Measurements from ENCODE around the gene EXD3.
"Not testable (repeated sequence)": the region's sequence is repeated elsewhere in the genome, so short reads cannot be mapped to it uniquely, and the experiment has no call there.

The EXD3 gene

GRCh38 chr9:137458194-137459151 is 35.5 kb upstream of the EXD3 start:
- FAIRE-seq = no peak

DNA sequence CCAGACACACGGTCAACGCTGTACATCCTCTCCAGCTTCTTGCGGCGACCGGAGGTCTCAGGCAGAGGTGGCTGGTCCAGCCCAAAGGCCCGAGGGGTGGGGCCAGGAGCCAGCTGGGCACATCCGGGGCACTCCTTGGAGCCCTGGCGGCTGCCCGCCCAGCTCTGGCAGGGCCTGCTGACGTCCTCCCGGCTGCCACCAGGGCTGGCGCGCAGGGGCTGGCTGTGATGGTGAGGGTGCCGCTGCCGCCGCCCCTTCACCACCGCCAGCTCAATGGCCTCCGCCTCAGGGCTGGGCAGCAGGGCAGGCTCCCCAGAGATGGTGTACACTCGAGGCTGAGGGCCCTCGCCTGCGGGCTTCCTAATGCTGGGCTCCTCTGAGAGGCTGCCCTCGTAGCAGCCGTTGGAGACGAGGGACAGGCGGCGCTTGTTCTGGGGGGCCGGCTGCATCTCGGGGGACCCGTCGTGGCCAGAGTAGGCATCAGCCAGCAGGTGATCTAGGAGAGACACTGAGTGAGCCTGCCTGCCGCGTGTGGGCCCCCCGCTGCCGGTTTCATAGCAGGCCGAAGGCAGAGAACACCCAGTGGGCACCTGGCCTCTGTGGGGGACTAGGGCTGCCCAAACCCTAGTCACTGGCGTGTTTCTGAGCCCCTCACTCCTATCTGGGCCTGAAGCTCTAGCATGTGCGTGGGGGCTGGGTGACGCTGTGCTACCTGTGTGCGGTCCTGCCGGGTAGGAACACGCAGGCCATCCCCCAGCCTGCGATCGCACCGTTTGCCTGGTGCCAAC is 34.6 kb upstream of the EXD3 start:
- FAIRE-seq = no peak

DNA sequence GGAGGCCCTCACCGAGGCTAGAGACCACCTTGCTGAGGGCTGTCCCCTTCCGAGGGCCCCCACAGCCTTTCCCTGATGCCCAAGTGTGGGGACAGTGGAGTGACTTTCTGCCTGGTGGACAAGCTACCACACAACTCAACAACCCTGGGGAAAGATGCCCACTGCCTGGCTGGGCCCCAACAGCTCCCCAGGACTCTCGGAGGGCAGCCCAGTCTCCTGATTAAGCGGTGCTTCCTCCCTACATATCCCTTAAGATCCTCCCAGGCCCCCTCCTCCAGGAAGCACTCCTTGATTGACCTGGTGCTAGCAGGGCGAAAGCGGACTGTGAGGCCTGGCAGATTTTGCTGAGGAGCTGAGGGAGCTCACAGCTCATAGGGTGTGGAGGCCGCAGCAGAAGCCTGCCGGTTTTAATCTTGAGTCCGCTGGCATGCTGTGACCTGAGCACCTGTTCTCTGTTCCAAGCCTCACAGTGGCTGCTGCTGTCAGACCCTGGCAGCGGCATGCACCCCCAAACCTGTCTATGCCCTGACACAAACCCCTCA is 34.0 kb upstream of the EXD3 start:
- no peak for FAIRE-seq

GRCh38 chr9:137456061-137456863 is 33.3 kb upstream of the EXD3 start:
- no peak for FAIRE-seq

DNA sequence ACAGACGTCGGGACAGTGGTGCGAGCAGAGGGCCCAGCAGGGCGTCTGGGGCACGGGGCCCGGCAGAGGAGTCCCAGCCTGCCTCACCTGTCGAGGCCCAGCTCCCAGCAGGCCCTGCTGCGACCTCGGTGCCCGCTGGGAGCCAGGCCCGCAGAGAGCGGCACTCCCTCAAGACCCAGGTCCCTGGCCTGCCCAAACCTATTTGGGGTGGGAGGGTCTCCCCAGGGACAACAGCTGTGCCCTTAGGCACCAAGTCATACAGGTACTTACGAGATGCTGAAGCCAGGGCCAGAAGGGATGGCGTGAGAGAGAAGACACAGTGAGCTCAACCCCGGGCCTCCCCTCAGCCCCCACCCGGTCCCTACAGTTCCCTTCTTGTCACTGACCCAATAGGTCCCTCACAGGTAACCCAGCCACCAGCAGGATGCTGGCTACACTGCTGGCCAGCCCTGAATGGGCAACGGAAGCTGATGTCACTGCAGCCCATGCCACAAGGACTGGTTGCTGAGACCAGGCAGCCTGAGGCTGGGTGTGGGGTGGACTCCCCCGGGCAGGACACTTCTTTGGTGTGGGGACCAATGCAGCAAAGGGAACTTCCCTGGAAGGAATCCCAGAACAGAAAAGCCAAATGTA is 32.5 kb upstream of the EXD3 start:
- FAIRE-seq = no peak

- no peak for FAIRE-seq
Observed at GRCh38 chr9:137454597-137455358, 31.8 kb upstream of the EXD3 start.

GRCh38 chr9:137454145-137454596 is 31.2 kb upstream of the EXD3 start:
- FAIRE-seq = no peak

DNA sequence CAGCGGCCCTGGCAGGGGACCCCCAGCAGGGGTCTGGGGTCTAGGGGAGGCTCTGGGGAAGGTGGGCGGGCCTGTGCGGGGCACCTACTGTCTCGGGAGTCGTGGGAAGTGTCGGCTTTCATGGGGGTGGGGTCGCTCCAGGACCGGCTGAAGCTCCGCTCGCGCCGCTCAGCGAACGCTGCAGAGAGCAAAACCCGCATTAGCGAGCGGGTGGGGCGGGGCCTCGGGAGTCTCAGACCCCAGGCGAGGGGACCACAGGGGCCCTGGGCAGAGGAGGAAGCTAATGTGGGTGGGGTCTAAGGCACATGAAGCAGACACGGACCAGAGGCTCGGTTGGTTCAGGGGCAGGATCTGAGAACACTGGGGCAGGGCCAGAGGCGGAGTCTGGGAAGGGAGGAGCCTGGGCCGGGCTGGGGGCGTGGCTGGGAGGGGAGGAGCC is 30.7 kb upstream of the EXD3 start:
- FAIRE-seq = no peak

GRCh38 chr9:137452761-137453642 is 30.0 kb upstream of the EXD3 start:
- FAIRE-seq = no peak

DNA sequence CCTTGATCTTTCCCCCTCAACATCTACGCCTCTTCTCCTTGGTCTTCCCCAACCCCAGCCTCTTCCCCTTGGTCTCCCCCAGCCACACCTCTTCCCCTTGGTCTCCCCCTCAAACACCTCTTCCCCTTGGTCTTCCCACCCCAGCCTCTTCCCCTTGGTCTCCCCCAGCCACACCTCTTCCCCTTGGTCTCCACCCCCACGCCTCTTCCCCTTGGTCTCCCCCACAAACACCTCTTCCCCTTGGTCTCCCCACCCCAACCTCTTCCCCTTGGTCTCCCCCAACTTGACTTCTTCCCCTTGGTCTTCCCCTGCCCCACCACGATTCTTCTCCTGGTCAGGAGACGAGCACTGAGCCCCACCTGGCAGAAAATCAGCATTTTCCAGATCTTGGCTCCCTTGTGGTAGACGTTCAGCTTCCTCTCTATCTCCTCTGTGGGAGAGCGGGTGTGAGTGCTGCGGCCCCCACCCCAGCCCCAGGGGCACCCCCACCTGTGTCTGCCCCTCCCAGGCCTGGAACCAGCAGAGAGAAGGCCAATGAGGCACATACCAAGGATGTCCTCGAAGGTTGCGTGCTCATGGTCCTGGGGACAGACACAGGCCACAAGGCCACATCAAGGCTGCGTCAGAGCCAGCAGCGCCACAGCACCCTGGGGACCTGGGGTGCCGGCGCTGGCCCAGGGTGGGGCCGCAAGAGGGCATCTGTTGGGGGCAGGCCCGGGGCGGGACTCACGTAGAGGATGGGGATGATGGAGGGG is 29.2 kb upstream of the EXD3 start:
- no peak for FAIRE-seq

- FAIRE-seq = not testable (repeated sequence)
Observed at GRCh38 chr9:137451264-137452005, 28.5 kb upstream of the EXD3 start.

GRCh38 chr9:137450539-137451222 is 27.7 kb upstream of the EXD3 start:
- FAIRE-seq = not testable (repeated sequence)

DNA sequence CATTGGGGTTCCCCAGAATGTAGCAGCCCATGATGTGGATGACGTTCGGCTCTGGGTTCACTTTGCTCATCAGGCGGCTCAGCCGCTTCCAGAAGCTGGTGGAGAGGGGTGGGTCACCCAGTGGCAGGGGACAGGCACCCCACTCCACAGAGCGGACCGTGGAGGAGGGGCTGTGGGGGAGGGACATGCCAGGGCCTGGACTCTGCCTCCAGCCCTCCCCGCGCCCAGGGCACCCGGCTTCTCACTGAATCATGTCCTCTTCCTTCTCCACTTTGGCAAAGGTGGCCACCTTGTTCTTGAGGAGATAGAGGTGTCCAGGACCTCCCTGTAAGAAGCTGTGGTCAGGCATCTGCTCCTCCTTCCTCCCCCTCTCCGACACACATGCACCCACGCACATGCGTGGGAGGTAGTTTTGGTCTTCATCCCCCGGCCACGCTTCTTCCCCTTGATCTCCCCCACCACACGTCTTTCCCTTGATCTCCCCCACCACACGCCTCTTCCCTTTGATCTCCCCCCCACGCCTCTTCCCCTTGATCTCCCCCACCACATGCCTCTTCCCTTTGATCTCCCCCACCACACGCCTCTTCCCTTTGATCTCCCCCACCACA is 27.1 kb upstream of the EXD3 start:
- no peak for FAIRE-seq

GRCh38 chr9:137449081-137449844 is 26.3 kb upstream of the EXD3 start:
- no peak for FAIRE-seq

- FAIRE-seq = no peak
Observed at GRCh38 chr9:137448602-137448962, 25.6 kb upstream of the EXD3 start.

DNA sequence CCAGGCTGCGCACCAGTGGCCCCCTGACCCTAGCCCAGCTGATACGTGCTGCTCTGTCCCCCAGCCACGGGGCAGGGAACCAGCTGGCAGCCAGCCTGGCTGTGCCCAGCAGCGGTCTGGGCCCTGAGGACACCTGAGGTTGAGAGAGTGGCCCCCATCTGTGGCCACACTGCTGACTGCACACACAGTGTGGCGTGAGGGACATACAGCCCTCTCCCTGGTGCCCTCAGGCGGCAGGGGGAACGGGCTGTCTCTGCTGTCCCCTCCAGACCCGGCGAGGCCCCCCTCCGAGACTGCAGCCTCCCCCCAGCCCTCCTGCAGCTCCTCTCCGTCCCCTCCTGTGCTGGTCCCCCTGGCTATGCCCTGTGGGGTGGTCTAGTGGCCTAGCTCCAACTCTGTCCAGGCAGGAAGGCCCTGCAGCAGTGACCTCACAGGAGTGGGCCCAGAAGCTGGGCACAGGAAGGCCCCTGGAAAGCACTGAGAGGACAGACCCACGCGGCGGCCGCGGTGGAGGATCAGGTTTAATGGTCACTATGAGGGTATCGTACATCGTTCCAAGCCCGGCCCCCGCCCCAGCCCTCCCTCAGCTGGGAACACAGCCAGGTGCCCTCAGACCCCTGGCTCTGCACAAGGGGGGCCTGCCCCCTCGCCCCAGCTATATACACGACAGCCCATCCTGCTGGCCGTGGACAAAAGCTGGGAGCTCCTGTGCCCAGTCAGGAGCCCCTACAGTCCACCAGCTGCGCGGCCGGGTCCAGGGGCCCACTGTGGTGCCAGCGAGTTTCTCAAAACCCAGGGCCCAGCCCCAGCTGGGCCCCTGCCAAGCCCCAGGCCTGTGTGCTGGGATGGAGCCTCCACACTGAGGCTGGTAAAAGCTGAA is 25.0 kb upstream of the EXD3 start:
- no peak for FAIRE-seq
